Measurements from ENCODE around the gene DMBX1.

- TF ChIP-seq CTCF (IDR thresholded peaks at IDR 0.05; ENCODE audit: low read depth, low read length, poor library complexity, severe bottlenecking), result peak; percentile 97
- TF ChIP-seq EZH2phosphoT487 (IDR thresholded peaks at IDR 0.05; ENCODE audit: borderline replicate concordance, low read length), result no peak
Measured at GRCh38 chr1:46446646-46447498, 42.8 kb upstream of the DMBX1 start.
